ENCODE measurements around the gene MPDZ. TPM values are rescaled to one million over a fixed set of nuclear protein-coding genes. Genes with fewer than 3 reads are reported as not detected.

Gene MPDZ
- total RNA-seq, 4 donors from 2014 or later, result 59.5 to 105 (median 74.3) TPM

DNA sequence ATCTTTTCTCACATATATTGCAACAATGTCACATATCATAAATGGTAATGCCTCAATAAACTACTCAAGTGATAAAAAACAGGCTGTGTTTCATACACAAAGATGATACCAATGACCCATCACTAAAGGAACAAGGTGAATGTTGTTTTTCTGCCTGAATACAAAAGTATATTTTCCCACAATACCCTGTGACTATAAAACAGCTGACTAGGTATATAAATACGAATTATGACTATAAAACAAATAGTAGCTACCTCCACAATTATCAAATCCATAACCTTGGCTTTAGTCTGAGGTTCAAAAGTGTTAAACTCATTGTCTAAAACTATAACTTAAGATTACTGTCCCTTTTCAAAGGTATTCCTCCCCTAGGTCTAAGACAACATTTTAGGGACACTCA, 58.7 kb downstream of the MPDZ start:
- DNase-seq (ENCODE audit: extremely low spot score), result no peak
- TF ChIP-seq, protein P1, sequence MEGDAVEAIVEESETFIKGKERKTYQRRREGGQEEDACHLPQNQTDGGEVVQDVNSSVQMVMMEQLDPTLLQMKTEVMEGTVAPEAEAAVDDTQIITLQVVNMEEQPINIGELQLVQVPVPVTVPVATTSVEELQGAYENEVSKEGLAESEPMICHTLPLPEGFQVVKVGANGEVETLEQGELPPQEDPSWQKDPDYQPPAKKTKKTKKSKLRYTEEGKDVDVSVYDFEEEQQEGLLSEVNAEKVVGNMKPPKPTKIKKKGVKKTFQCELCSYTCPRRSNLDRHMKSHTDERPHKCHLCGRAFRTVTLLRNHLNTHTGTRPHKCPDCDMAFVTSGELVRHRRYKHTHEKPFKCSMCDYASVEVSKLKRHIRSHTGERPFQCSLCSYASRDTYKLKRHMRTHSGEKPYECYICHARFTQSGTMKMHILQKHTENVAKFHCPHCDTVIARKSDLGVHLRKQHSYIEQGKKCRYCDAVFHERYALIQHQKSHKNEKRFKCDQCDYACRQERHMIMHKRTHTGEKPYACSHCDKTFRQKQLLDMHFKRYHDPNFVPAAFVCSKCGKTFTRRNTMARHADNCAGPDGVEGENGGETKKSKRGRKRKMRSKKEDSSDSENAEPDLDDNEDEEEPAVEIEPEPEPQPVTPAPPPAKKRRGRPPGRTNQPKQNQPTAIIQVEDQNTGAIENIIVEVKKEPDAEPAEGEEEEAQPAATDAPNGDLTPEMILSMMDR (IDR thresholded peaks at IDR 0.05), result no peak
- TF ChIP-seq POLR2A (IDR thresholded peaks at IDR 0.05; ENCODE audit: low read depth), result no peak
- no peak for TF ChIP-seq EP300 (IDR thresholded peaks at IDR 0.05)
- TF ChIP-seq POLR2AphosphoS5 (IDR thresholded peaks at IDR 0.05), result no peak
- intact Hi-C loops (cut with DNase I), result no loop called here
- H3K27me3 ChIP-seq, result no peaks in the 10 kb centered on the region
- no peak overlapping the region for H3K4me3 ChIP-seq
- no peak overlapping the region for H3K27ac ChIP-seq (replicated peaks in 1 of 4)
- H3K36me3 ChIP-seq, result peaks cover 3 to 56% (median 32%) of the 10 kb centered on the region in 4 donors
- H3K9me3 ChIP-seq, result no peaks in the 10 kb centered on the region
- no peaks in the 10 kb centered on the region for H3K4me1 ChIP-seq
- 89% methylated on average over 1 of the region's 1 CpG for WGBS

DNA sequence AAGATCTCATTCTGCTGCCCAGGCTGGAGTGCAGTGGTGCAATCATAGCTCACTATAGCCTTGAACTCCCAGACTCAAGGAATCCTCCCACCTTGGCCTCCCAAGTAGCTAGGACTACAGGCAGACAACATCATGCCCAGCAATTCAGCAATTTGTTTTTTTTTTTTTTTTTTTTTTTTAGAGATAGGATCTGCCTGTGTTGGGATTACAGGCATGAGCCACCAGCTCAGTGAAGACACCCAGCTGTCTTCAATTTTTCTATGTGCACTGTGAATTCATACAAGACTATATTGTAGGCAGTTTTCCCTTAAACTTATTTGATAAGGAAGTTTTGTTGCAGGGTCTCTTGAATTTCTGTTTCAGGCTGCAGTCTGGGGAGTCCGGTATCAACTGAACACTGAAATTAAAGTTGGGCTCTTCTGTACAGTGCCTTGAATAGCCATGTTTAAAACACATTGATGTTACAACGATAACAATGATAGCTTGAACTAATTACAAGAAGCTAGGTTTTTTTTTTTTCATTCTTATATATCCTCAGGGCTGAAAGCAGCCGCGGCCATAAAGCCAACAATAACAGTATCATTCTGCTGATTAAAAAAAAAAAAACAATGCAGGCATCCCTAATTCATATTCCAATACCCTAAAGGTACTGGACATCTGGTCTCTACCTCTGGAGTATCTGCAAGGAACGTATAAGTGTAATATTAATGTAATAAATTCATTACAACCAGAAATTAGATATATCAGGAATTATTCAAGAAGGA, 63.5 kb downstream of the MPDZ start:
- H3K4me1 ChIP-seq, result no peaks in the 10 kb centered on the region
- no peak for DNase-seq (ENCODE audit: extremely low spot score)
- peaks cover 3 to 60% (median 31%) of the 10 kb centered on the region in 4 donors for H3K36me3 ChIP-seq
- H3K4me3 ChIP-seq, result no peak overlapping the region
- H3K27me3 ChIP-seq, result no peaks in the 10 kb centered on the region
- H3K27ac ChIP-seq (replicated peaks in 1 of 4), result no peak overlapping the region
- TF ChIP-seq POLR2A (IDR thresholded peaks at IDR 0.05; ENCODE audit: low read depth) (no peak), EP300 (IDR thresholded peaks at IDR 0.05) (no peak), POLR2AphosphoS5 (IDR thresholded peaks at IDR 0.05) (no peak)
- TF ChIP-seq, protein P1 (IDR thresholded peaks at IDR 0.05), result no peak
- WGBS, result 90% methylated on average over 5 of the region's 5 CpGs
- H3K9me3 ChIP-seq, result no peaks in the 10 kb centered on the region
- intact Hi-C loops (cut with DNase I), result loop anchor here (10.0 kb wide), 1 partner anchor 181 kb away; no protein-coding TSS in a partner anchor

DNA sequence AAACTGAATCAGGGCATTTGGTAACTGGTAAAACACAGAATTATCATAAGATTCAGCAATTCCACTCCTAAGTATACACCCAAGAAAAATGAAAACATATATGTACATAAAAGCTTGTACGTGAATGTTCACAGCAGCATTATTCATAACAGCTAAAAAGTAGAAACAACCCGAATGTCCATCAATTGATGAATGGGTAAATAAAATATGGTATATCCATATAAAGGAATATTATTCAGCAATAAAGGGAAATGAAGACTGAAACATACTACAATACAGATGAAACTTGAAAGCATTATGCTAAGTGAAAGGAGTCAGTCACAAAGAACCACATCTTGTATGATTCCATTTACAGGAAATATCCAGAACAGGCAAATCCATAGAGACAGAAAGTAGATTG, 65.5 kb downstream of the MPDZ start:
- Histone ChIP-seq H3K27ac (replicated peaks in 1 of 4) (no peak overlapping the region), H3K9me3 (no peaks in the 10 kb centered on the region), H3K4me3 (no peak overlapping the region), H3K27me3 (no peaks in the 10 kb centered on the region), H3K36me3 (peaks cover 3 to 56% (median 22%) of the 10 kb centered on the region in 4 donors), H3K4me1 (peaks cover 0 to 3% (median 0%) of the 10 kb centered on the region in 4 donors)
- DNase-seq (ENCODE audit: extremely low spot score), result no peak
- WGBS, result 89% methylated on average over 2 of the region's 2 CpGs
- intact Hi-C loops (cut with DNase I), result loop anchor here (10.0 kb wide), 1 partner anchor 179 kb away; no protein-coding TSS in a partner anchor
- TF ChIP-seq POLR2A (IDR thresholded peaks at IDR 0.05; ENCODE audit: low read depth) (no peak), POLR2AphosphoS5 (IDR thresholded peaks at IDR 0.05) (no peak), EP300 (IDR thresholded peaks at IDR 0.05) (no peak)
- TF ChIP-seq, protein P1 (IDR thresholded peaks at IDR 0.05), result no peak

DNA sequence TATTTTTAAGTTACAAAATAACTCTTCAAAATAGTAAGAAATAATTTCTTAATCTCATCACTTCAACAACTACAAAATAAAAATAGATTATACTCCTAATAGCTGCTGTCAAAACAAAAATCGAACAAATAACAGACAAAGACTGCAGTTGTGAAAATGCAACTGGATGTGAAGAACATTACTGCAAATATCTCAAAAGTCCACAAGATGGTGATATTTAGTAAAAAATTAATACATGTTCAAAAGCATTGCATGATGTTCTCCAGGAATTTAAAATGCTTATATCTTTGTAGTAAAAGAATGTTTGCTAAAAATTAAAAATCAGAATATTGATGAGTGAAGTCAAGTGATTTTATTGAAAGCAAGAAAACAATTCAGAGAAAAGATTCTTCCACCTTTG, 66.2 kb downstream of the MPDZ start:
- 98% methylated on average over 1 of the region's 1 CpG for WGBS
- Histone ChIP-seq H3K27ac (replicated peaks in 1 of 4) (no peak overlapping the region), H3K4me3 (no peak overlapping the region), H3K9me3 (no peaks in the 10 kb centered on the region), H3K36me3 (peaks cover 3 to 49% (median 19%) of the 10 kb centered on the region in 4 donors), H3K4me1 (peaks cover 0 to 5% (median under 1%) of the 10 kb centered on the region in 4 donors), H3K27me3 (no peaks in the 10 kb centered on the region)
- TF ChIP-seq EP300 (IDR thresholded peaks at IDR 0.05) (no peak), POLR2A (IDR thresholded peaks at IDR 0.05; ENCODE audit: low read depth) (no peak), POLR2AphosphoS5 (IDR thresholded peaks at IDR 0.05) (no peak)
- TF ChIP-seq, protein P1 (IDR thresholded peaks at IDR 0.05), result peak; percentile 26 to 48 (median 28)
- no peak for DNase-seq (ENCODE audit: extremely low spot score)
- intact Hi-C loops (cut with DNase I), result loop anchor here (10.0 kb wide), 1 partner anchor 179 kb away; no protein-coding TSS in a partner anchor

Data from esophagus muscularis mucosa (tissue), 4 donors.